GM23248 (cell line): Measurements from ENCODE around the gene ACVR1. TPM values are rescaled to one million over a fixed set of nuclear protein-coding genes. Genes with fewer than 3 reads are reported as not detected.

Experiments used
- DNase-seq: peaks from one replicate; pipeline ENCODE4 v3.0.0-alpha.2; 2015
- H2AFZ ChIP-seq: fragments of 200-600 bp; sonication (generic); 2 replicates; pipeline ENCODE4 v1.6.1; 2016; ENCODE audit warnings: antibody characterized with exemption
- H3F3A ChIP-seq: fragments of 200-600 bp; sonication (generic); 2 replicates; pipeline ENCODE4 v1.6.1; 2016; ENCODE audit warnings: mild to moderate bottlenecking, antibody characterized with exemption, mixed run types; ENCODE audit not compliant: insufficient read depth
- H3K27ac ChIP-seq: fragments of 200-600 bp; sonication (generic); 2 replicates; pipeline ENCODE4 v1.5.1; 2016; ENCODE audit warnings: mild to moderate bottlenecking
- H3K27me3 ChIP-seq: fragments of 200-600 bp; sonication (generic); replicated peaks from 2 replicates; pipeline ENCODE4 v1.6.1; 2016; ENCODE audit warnings: mild to moderate bottlenecking; ENCODE audit not compliant: insufficient read depth
- H3K36me3 ChIP-seq: fragments of 200-600 bp; sonication (generic); 2 replicates; pipeline ENCODE4 v1.6.1; 2016; ENCODE audit warnings: low read depth, mild to moderate bottlenecking
- H3K4me1 ChIP-seq: fragments of 200-600 bp; sonication (generic); 2 replicates; pipeline ENCODE4 v1.6.1; 2016; ENCODE audit warnings: mild to moderate bottlenecking; ENCODE audit not compliant: insufficient read depth
- H3K4me2 ChIP-seq: fragments of 200-600 bp; sonication (generic); one replicate; pipeline ENCODE4 v1.6.1; 2016; ENCODE audit warnings: mild to moderate bottlenecking; ENCODE audit not compliant: unreplicated experiment
- H3K4me3 ChIP-seq: fragments of 200-600 bp; sonication (generic); 2 replicates; pipeline ENCODE4 v1.5.1; 2016; ENCODE audit warnings: mild to moderate bottlenecking
- H3K79me2 ChIP-seq: fragments of 200-600 bp; sonication (generic); 2 replicates; pipeline ENCODE4 v1.6.1; 2016; ENCODE audit warnings: mild to moderate bottlenecking; ENCODE audit not compliant: insufficient read depth
- H3K9ac ChIP-seq: fragments of 200-600 bp; sonication (generic); 2 replicates; pipeline ENCODE4 v1.6.1; 2016; ENCODE audit warnings: mild to moderate bottlenecking
- H3K9me2 ChIP-seq: fragments of 200-600 bp; sonication (generic); 2 replicates; pipeline ENCODE4 v1.6.1; 2016; ENCODE audit warnings: mixed run types, mild to moderate bottlenecking, moderate library complexity; ENCODE audit not compliant: insufficient read depth
- H3K9me3 ChIP-seq: fragments of 200-600 bp; sonication (generic); one replicate; pipeline ENCODE4 v1.6.1; 2017; ENCODE audit warnings: low read depth
- H4K20me1 ChIP-seq: fragments of 200-600 bp; sonication (generic); 2 replicates; pipeline ENCODE4 v1.6.0; 2016; ENCODE audit not compliant: insufficient read depth
- EZH2 ChIP-seq: fragments of 200-600 bp; sonication (generic); IDR thresholded peaks from 2 replicates; pipeline ENCODE4 v1.6.1; 2018; ENCODE audit warnings: antibody characterized with exemption, mild to moderate bottlenecking; ENCODE audit not compliant: insufficient read depth, poor library complexity, severe bottlenecking
- EZH2phosphoT487 ChIP-seq: fragments of 200-600 bp; sonication (generic); IDR thresholded peaks from 2 replicates; pipeline ENCODE4 v1.6.1; 2018; ENCODE audit warnings: antibody characterized with exemption, moderate library complexity, mild to moderate bottlenecking, low read depth; ENCODE audit not compliant: insufficient read depth
- WGBS, 2 experiments: methylation state at CpG; one replicate each; pipeline ENCODE4 v1.1.6; 2015 to 2017; ENCODE audit warnings: low lambda C conversion rate in 2 of 2, low coverage in 1 of 2; ENCODE audit errors: missing lambda C conversion rate in 2 of 2; 5-methylcytosine and 5-hydroxymethylcytosine counted together
- in situ Hi-C: fragments of 300-500 bp; cut with MboI; formaldehyde crosslinking; loops from 2 replicates; pipeline ENCODE4 v1.15.0; 2020
- polyA plus RNA-seq: library from polyadenylated mRNA; unstranded; fragments of >200 nt; fragmentation: Nextera tagmentation; extraction: Ambion mirVana; gene quantifications from 2 replicates; pipeline ENCODE4 v1.2.1, GENCODE V29; 2016
- total RNA-seq: library from RNA; depleted of rRNA; stranded (reverse); fragments of >200 nt; shearing (Covaris generic); gene quantifications from 2 replicates; pipeline ENCODE4 v1.2.3, GENCODE V29; 2014

Gene ACVR1
- total and polyA plus RNA-seq, 2 experiments from 2014 or later = 16.2 to 31.3 TPM

DNA sequence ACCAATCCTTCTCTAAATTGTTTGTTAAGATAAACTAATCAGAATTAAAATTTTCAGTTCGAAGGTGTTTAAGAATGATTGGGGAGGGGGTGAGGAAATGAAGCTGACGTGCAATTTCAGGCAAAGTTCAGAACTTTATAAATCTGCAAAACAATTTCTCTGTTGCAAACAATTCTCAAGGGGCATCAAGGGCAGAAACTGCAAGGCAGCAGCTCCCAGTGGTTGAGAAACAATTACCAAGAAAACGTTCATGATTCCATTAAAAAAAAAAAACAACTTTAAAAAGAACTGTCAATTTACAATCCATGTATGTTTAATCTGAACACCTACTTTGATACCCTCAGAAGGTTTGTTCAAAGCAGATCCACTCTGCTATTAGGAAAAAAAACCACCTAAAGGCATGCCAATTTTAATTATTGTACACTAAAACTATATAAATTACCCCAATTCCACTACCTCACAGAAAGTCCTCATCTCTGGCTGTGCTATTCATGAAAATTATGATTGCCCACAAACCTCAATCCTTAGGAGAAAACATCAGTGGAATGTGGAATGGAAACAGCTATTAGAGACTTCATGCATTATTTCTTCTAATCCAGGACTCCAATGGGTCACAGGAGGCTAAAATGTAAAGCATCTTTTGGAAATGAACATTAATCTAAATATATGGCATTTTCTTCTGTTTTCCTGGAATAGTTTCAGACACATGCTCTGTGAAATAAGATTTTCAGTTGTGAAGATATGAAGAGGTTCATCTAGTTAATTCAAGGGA lies 127.6 kb downstream of the ACVR1 start:
- no peaks in the 10 kb centered on the region for H3K36me3 ChIP-seq
- 0 out of 2 replicates have a peak overlapping the region, but pooled peaks have one; percentile 15 for H2AFZ ChIP-seq
- H3K27me3 ChIP-seq = no peaks in the 10 kb centered on the region
- peaks cover 29% of the 10 kb centered on the region for H3K79me2 ChIP-seq
- H4K20me1 ChIP-seq = no peaks in the 10 kb centered on the region
- in situ Hi-C loops = no loop called here
- peak overlapping the region; percentile 33; the same call in 1 of the 2 replicates for H3K4me3 ChIP-seq
- peak overlapping the region; percentile 70 for H3K4me2 ChIP-seq
- DNase-seq = peak; percentile 30
- 24% methylated on average over 3 of the region's 3 CpGs for WGBS, 2 experiments
- H3K27ac ChIP-seq = peak overlapping the region; percentile 59
- H3K9me2 ChIP-seq = no peaks in the 10 kb centered on the region; the same call in 1 of the 2 replicates
- peaks cover 23% of the 10 kb centered on the region for H3F3A ChIP-seq
- TF ChIP-seq EZH2 (no peak), EZH2phosphoT487 (no peak)
- H3K9me3 ChIP-seq = no peaks in the 10 kb centered on the region
- H3K9ac ChIP-seq = peak overlapping the region; percentile 15; the same call in 1 of the 2 replicates
- peaks cover 34% of the 10 kb centered on the region for H3K4me1 ChIP-seq

DNA sequence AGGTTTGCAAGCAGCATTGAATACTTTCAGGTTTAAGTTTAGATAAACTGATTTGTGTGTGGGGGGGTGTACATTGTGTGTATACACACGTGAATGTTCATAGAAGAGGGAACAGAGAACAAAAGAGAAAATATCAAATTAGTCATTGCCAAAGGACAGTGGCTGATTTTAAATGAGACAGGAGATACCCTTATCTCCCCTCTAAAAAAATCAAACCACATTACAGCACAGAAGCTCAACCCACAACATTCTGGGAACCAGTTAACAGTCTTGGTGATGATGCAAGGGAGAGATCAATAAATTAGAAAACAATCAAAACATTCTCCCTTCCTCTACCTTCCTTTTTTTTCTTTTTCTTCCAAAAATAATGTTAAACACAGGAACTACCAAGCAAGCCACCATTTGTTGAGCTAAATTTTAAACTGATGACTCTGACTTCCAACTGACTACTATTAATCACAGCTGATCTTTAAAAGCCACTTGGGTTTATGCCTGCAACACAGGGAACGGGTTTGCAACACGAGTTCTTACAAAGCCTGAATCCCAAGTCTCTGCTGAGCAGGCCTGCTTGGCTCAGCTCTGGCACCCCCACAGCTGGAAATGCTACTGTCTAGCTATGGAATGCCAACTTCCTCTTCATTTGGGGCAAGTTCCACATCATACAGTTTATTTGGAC lies 128.3 kb downstream of the ACVR1 start:
- H2AFZ ChIP-seq = peak overlapping the region; percentile 15; the same call in 1 of the 2 replicates
- H4K20me1 ChIP-seq = no peaks in the 10 kb centered on the region
- H3K4me1 ChIP-seq = peaks cover 34% of the 10 kb centered on the region
- peaks cover 23% of the 10 kb centered on the region for H3F3A ChIP-seq
- no peaks in the 10 kb centered on the region for H3K36me3 ChIP-seq
- H3K4me3 ChIP-seq = peak overlapping the region; percentile 33; the same call in 1 of the 2 replicates
- H3K79me2 ChIP-seq = peaks cover 29% of the 10 kb centered on the region
- H3K4me2 ChIP-seq = peak overlapping the region; percentile 70
- TF ChIP-seq EZH2phosphoT487 (no peak), EZH2 (no peak)
- peak overlapping the region; percentile 15; the same call in 1 of the 2 replicates for H3K9ac ChIP-seq
- in situ Hi-C loops = no loop called here
- 16 to 23% methylated on average over 3 of the region's 3 CpGs for WGBS, 2 experiments
- H3K27ac ChIP-seq = peak overlapping the region; percentile 59
- H3K27me3 ChIP-seq = no peaks in the 10 kb centered on the region
- H3K9me3 ChIP-seq = no peaks in the 10 kb centered on the region
- H3K9me2 ChIP-seq = no peaks in the 10 kb centered on the region; the same call in 1 of the 2 replicates
- peak; percentile 91 for DNase-seq

DNA sequence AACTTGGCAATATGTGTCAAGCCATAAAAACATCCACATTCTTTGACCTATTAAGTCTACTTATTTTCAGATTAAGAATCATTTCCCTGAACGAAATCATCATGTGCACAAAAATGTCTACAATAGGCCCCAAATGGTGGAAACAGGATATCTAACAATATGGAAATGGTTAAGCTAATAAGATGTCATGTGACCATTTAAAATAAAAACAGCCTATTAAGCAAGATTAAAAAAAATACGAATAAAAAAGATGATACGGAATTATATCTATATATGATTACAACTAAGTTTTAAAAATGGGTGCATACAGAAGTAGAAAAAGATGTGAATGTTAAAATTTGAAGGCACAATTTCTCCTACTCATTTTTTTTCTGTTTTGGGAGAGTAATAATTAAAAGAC lies 128.8 kb downstream of the ACVR1 start:
- Histone ChIP-seq H4K20me1 (no peaks in the 10 kb centered on the region), H2AFZ (peak overlapping the region; percentile 15; the same call in 1 of the 2 replicates), H3K9me3 (no peaks in the 10 kb centered on the region), H3K9ac (peak overlapping the region; percentile 15; the same call in 1 of the 2 replicates), H3K4me3 (no peak overlapping the region), H3K4me1 (peaks cover 34% of the 10 kb centered on the region), H3K36me3 (no peaks in the 10 kb centered on the region), H3K79me2 (peaks cover 25% of the 10 kb centered on the region), H3K9me2 (no peaks in the 10 kb centered on the region; the same call in 1 of the 2 replicates), H3K27ac (peak overlapping the region; percentile 59), H3K4me2 (no peak overlapping the region), H3K27me3 (no peaks in the 10 kb centered on the region), H3F3A (peaks cover 23% of the 10 kb centered on the region)
- in situ Hi-C loops = no loop called here
- TF ChIP-seq EZH2 (no peak), EZH2phosphoT487 (no peak)
- no peak for DNase-seq
- 82 to 91% methylated on average over 3 of the region's 3 CpGs for WGBS, 2 experiments

DNA sequence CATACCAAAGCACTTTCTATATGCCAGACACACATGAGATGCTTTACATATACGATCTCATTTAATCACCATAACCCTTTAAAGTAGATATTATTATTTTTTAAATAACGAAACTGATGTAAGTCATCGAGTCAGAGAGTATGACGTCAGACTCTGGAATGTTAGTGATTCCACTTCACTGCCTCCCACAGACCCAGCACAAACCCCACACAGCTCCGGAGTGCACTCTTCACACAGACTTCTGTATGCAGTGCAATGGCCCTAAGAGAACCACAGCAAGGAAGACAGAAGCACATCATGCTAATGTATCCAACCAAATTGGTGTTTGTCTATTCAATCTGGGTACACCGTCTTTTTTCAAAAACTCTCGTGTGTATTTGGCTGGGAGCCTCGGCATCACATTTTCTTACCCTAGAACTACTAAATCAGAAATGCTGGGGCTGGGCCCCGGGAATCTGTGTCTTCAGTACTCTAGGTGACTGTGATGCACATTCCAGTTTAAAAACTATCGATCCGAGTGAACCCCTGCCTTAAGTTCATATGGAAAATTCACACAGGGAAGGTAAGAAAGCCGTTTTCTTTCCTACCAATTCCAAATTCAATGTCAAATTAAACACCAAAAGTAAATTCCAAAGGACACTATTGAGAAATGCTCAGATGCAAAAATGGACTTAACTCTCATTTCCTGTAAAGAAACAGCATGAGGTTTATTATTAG lies 129.7 kb downstream of the ACVR1 start:
- H3K9me2 ChIP-seq = no peaks in the 10 kb centered on the region; the same call in 1 of the 2 replicates
- no peaks in the 10 kb centered on the region for H4K20me1 ChIP-seq
- H3K9me3 ChIP-seq = no peaks in the 10 kb centered on the region
- H3K27ac ChIP-seq = 0 out of 2 replicates have a peak overlapping the region, but pooled peaks have one; percentile 3
- in situ Hi-C loops = no loop called here
- H3F3A ChIP-seq = peaks cover 23% of the 10 kb centered on the region
- H3K9ac ChIP-seq = no peak overlapping the region
- WGBS, 2 experiments = 83 to 88% methylated on average over 12 of the region's 12 CpGs
- peaks cover 34% of the 10 kb centered on the region for H3K4me1 ChIP-seq
- no peaks in the 10 kb centered on the region for H3K36me3 ChIP-seq
- H3K4me2 ChIP-seq = peak overlapping the region; percentile 3
- H3K27me3 ChIP-seq = no peaks in the 10 kb centered on the region
- TF ChIP-seq EZH2 (no peak), EZH2phosphoT487 (no peak)
- peaks cover 18% of the 10 kb centered on the region for H3K79me2 ChIP-seq
- DNase-seq = peak; percentile 64
- H3K4me3 ChIP-seq = no peak overlapping the region
- H2AFZ ChIP-seq = no peak overlapping the region
